Measurements from ENCODE around the gene METTL16. TPM values are rescaled to one million over a fixed set of nuclear protein-coding genes. Genes with fewer than 3 reads are reported as not detected.
"Not testable (repeated sequence)": the region's sequence is repeated elsewhere in the genome, so short reads cannot be mapped to it uniquely, and the experiment has no call there.

Gene METTL16
- total and polyA plus RNA-seq, 2 donors from 2014 or later = 18.0 to 37.2 TPM

- Histone ChIP-seq H3K36me3 (ENCODE audit: control insufficient read depth in 2 of 3, insufficient read depth in 3 of 3, low read length in 3 of 3) (no peaks in the 10 kb centered on the region), H3K4me3 (ENCODE audit: low read length in 3 of 3) (no peak overlapping the region), H3K4me1 (ENCODE audit: control insufficient read depth in 2 of 3, insufficient read depth in 2 of 3, low read depth in 1 of 3, low read length in 3 of 3) (no peaks in the 10 kb centered on the region), H3K27me3 (ENCODE audit: control insufficient read depth, insufficient read depth, low read length) (no peaks in the 10 kb centered on the region), H3K27ac (ENCODE audit: low read depth in 2 of 2, low read length in 2 of 2) (no peak overlapping the region), H3K9me3 (ENCODE audit: control insufficient read depth in 2 of 3, insufficient read depth in 1 of 3, low read length in 3 of 3) (no peaks in the 10 kb centered on the region), H3K9ac (ENCODE audit: low read length in 3 of 3) (no peak overlapping the region)
- FAIRE-seq (no peak), DNase-seq (peak in 3 of 5 donors; percentile 24 to 36 (median 30))
- TF ChIP-seq CTCF (IDR thresholded peaks at IDR 0.05; ENCODE audit: borderline replicate concordance, extremely low read depth, insufficient read depth) = no peak
- intact Hi-C loops (cut with DNase I) = no loop called here
These were observed 39.8 kb upstream of the METTL16 start for GRCh38 chr17:2551493-2551892.

GRCh38 chr17:2549392-2550211 lies 37.9 kb upstream of the METTL16 start:
- no peaks in the 10 kb centered on the region for H3K4me1 ChIP-seq (ENCODE audit: control insufficient read depth in 2 of 3, insufficient read depth in 2 of 3, low read depth in 1 of 3, low read length in 3 of 3)
- H3K27ac ChIP-seq (ENCODE audit: low read depth in 2 of 2, low read length in 2 of 2) = no peak overlapping the region
- TF ChIP-seq CTCF (IDR thresholded peaks at IDR 0.05; ENCODE audit: borderline replicate concordance, extremely low read depth, insufficient read depth) = no peak
- H3K9me3 ChIP-seq (ENCODE audit: control insufficient read depth in 2 of 3, insufficient read depth in 1 of 3, low read length in 3 of 3) = no peaks in the 10 kb centered on the region
- H3K36me3 ChIP-seq (ENCODE audit: control insufficient read depth in 2 of 3, insufficient read depth in 3 of 3, low read length in 3 of 3) = no peaks in the 10 kb centered on the region
- no peaks in the 10 kb centered on the region for H3K27me3 ChIP-seq (ENCODE audit: control insufficient read depth, insufficient read depth, low read length)
- no peak overlapping the region for H3K4me3 ChIP-seq (ENCODE audit: low read length in 3 of 3)
- no peak overlapping the region for H3K9ac ChIP-seq (ENCODE audit: low read length in 3 of 3)
- intact Hi-C loops (cut with DNase I) = no loop called here
- DNase-seq (no peak), FAIRE-seq (no peak)

- FAIRE-seq; H3K4me1 ChIP-seq (ENCODE audit: control insufficient read depth in 2 of 3, insufficient read depth in 2 of 3, low read depth in 1 of 3, low read length in 3 of 3); H3K9ac ChIP-seq (ENCODE audit: low read length in 3 of 3); H3K27ac ChIP-seq (ENCODE audit: low read depth in 2 of 2, low read length in 2 of 2); H3K4me3 ChIP-seq (ENCODE audit: low read length in 3 of 3); H3K36me3 ChIP-seq (ENCODE audit: control insufficient read depth in 2 of 3, insufficient read depth in 3 of 3, low read length in 3 of 3); H3K9me3 ChIP-seq (ENCODE audit: control insufficient read depth in 2 of 3, insufficient read depth in 1 of 3, low read length in 3 of 3); DNase-seq; H3K27me3 ChIP-seq (ENCODE audit: control insufficient read depth, insufficient read depth, low read length); intact Hi-C loops (cut with DNase I): not testable (repeated sequence)
These were observed 36.3 kb upstream of the METTL16 start for GRCh38 chr17:2548026-2548425.

- DNase-seq (no peak), FAIRE-seq (no peak)
- Histone ChIP-seq H3K9ac (ENCODE audit: low read length in 3 of 3) (no peak overlapping the region), H3K4me1 (ENCODE audit: control insufficient read depth in 2 of 3, insufficient read depth in 2 of 3, low read depth in 1 of 3, low read length in 3 of 3) (no peaks in the 10 kb centered on the region), H3K27ac (ENCODE audit: low read depth in 2 of 2, low read length in 2 of 2) (no peak overlapping the region), H3K27me3 (ENCODE audit: control insufficient read depth, insufficient read depth, low read length) (no peaks in the 10 kb centered on the region), H3K36me3 (ENCODE audit: control insufficient read depth in 2 of 3, insufficient read depth in 3 of 3, low read length in 3 of 3) (no peaks in the 10 kb centered on the region), H3K4me3 (ENCODE audit: low read length in 3 of 3) (no peak overlapping the region), H3K9me3 (ENCODE audit: control insufficient read depth in 2 of 3, insufficient read depth in 1 of 3, low read length in 3 of 3) (no peaks in the 10 kb centered on the region)
- intact Hi-C loops (cut with DNase I) = no loop called here
- TF ChIP-seq CTCF (IDR thresholded peaks at IDR 0.05; ENCODE audit: borderline replicate concordance, extremely low read depth, insufficient read depth) = no peak
These were observed 35.5 kb upstream of the METTL16 start for GRCh38 chr17:2547176-2547575.

Measured in kidney (tissue), 14 donors.